Neural cell (in vitro differentiated cells): ENCODE results near the gene PPIB. TPM values are rescaled to one million over a fixed set of nuclear protein-coding genes. Genes with fewer than 3 reads are reported as not detected.

Experiments used
- H2AFZ ChIP-seq: fragments of 200-600, 300-800 bp; sonication (generic), shearing (Covaris generic); 2 replicates; pipeline ENCODE4 v1.6.0; 2014; ENCODE audit warnings: low read depth, mild to moderate bottlenecking, antibody characterized with exemption, low read length, moderate library complexity
- H3F3A ChIP-seq: fragments of 200-600 bp; shearing (Covaris generic); 2 replicates; pipeline ENCODE4 v1.6.1; 2016; ENCODE audit warnings: mild to moderate bottlenecking, moderate library complexity, mixed read lengths, antibody characterized with exemption, low read length; ENCODE audit not compliant: insufficient read depth, poor library complexity, severe bottlenecking
- H3K27ac ChIP-seq: fragments of 200-600, 300-800 bp; sonication (generic), shearing (Covaris generic); 2 replicates; pipeline ENCODE4 v1.5.1; 2014; ENCODE audit warnings: mild to moderate bottlenecking, low read length, moderate library complexity
- H3K27me3 ChIP-seq: fragments of 300-800, 200-600 bp; sonication (generic), shearing (Covaris generic); 2 replicates; pipeline ENCODE4 v1.6.0; 2014; ENCODE audit warnings: mild to moderate bottlenecking, low read depth, low read length, moderate library complexity; ENCODE audit not compliant: insufficient read depth
- H3K36me3 ChIP-seq: fragments of 300-800, 200-600 bp; sonication (generic), shearing (Covaris generic); 2 replicates; pipeline ENCODE4 v1.5.1; 2014; ENCODE audit warnings: mild to moderate bottlenecking, antibody characterized with exemption, low read length, moderate library complexity; ENCODE audit not compliant: insufficient read depth
- H3K4me2 ChIP-seq: fragments of 300-800, 200-600 bp; sonication (generic), shearing (Covaris generic); 2 replicates; pipeline ENCODE4 v1.6.0; 2014; ENCODE audit warnings: mild to moderate bottlenecking, low read length
- H3K4me3 ChIP-seq: fragments of 300-800, 200-600 bp; sonication (generic), shearing (Covaris generic); 2 replicates; pipeline ENCODE4 v1.5.1; 2014; ENCODE audit warnings: mild to moderate bottlenecking, low read length, moderate library complexity
- H3K79me2 ChIP-seq: fragments of 200-600 bp; shearing (Covaris generic); replicated peaks from 2 replicates; pipeline ENCODE4 v1.6.0; 2014; ENCODE audit warnings: mild to moderate bottlenecking, low read length, moderate library complexity; ENCODE audit not compliant: insufficient read depth
- H3K9ac ChIP-seq: fragments of 300-800, 200-600 bp; sonication (generic), shearing (Covaris generic); 2 replicates; pipeline ENCODE4 v1.6.1; 2016; ENCODE audit warnings: mild to moderate bottlenecking, low read length, mixed read lengths
- H3K9me2 ChIP-seq: fragments of 200-600 bp; shearing (Covaris generic); 2 replicates; pipeline ENCODE4 v1.6.1; 2016; ENCODE audit warnings: mild to moderate bottlenecking, low read length, mixed read lengths; ENCODE audit not compliant: insufficient read depth
- H3K9me3 ChIP-seq: fragments of 200-600, 300-800 bp; sonication (generic), shearing (Covaris generic); 2 replicates; pipeline ENCODE4 v1.6.1; 2016; ENCODE audit warnings: mild to moderate bottlenecking, mixed run types, low read length, moderate library complexity, mixed read lengths
- H4K20me1 ChIP-seq: fragments of 200-600 bp; shearing (Covaris generic); 2 replicates; pipeline ENCODE4 v1.6.1; 2016; ENCODE audit warnings: mild to moderate bottlenecking, mixed run types; ENCODE audit not compliant: insufficient read depth
- CTCF ChIP-seq: fragments of 450-650 bp; IDR thresholded peaks from 2 replicates; pipeline ENCODE4 v1.5.1; 2014; ENCODE audit warnings: antibody characterized with exemption, mild to moderate bottlenecking, moderate library complexity; ENCODE audit not compliant: poor library complexity, severe bottlenecking
- EZH2 ChIP-seq: fragments of 200-600, 300-800 bp; shearing (Covaris generic), sonication (generic); IDR thresholded peaks from 2 replicates; pipeline ENCODE4 v1.6.1; 2014; ENCODE audit warnings: antibody characterized with exemption, low read length, borderline replicate concordance, mild to moderate bottlenecking; ENCODE audit not compliant: insufficient read depth, poor library complexity, severe bottlenecking
- MXI1 ChIP-seq: fragments of 450-650 bp; conservative IDR thresholded peaks from 2 replicates; pipeline ENCODE4 v1.6.1; 2014; ENCODE audit warnings: antibody characterized with exemption, mild to moderate bottlenecking; ENCODE audit not compliant: poor library complexity, severe bottlenecking
- POLR2AphosphoS5 ChIP-seq: IDR thresholded peaks from 2 replicates; pipeline ENCODE4 v1.6.1; 2012
- RAD21 ChIP-seq: fragments of 450-650 bp; conservative IDR thresholded peaks from 2 replicates; pipeline ENCODE4 v1.6.1; 2014; ENCODE audit warnings: antibody characterized with exemption, mild to moderate bottlenecking, moderate library complexity
- REST ChIP-seq: IDR thresholded peaks from 2 replicates; pipeline ENCODE4 v1.6.1; 2012; ENCODE audit warnings: borderline replicate concordance
- SMC3 ChIP-seq: fragments of 450-650 bp; conservative IDR thresholded peaks from 2 replicates; pipeline ENCODE4 v1.6.1; 2014; ENCODE audit warnings: antibody characterized with exemption, mild to moderate bottlenecking, moderate library complexity; ENCODE audit not compliant: poor library complexity
- TAF1 ChIP-seq: IDR thresholded peaks from 2 replicates; pipeline ENCODE4 v1.6.1; 2012; ENCODE audit warnings: low read depth
- polyA plus RNA-seq: library from polyadenylated mRNA; depleted of rRNA; stranded (reverse); fragments of >200 nt; gene quantifications from 2 replicates; pipeline ENCODE4 v1.2.3, GENCODE V29; 2014

PPIB gene
- polyA plus RNA-seq, 1 donor from 2014 or later: 206 TPM

- no peaks in the 10 kb centered on the region for H3K27me3 ChIP-seq
- H2AFZ ChIP-seq: no peak overlapping the region
- H3K4me3 ChIP-seq: no peak overlapping the region
- H3K9ac ChIP-seq: no peak overlapping the region
- H3K27ac ChIP-seq: no peak overlapping the region
- no peaks in the 10 kb centered on the region for H3K9me2 ChIP-seq
- TF ChIP-seq EZH2: no peak
- no peak for TF ChIP-seq MXI1
- TF ChIP-seq CTCF: no peak
- H3F3A ChIP-seq: no peaks in the 10 kb centered on the region
- no peaks in the 10 kb centered on the region for H3K36me3 ChIP-seq
- H3K4me2 ChIP-seq: no peak overlapping the region
- no peaks in the 10 kb centered on the region for H3K9me3 ChIP-seq
- no peaks in the 10 kb centered on the region for H4K20me1 ChIP-seq
- H3K79me2 ChIP-seq: no peaks in the 10 kb centered on the region
Measured at GRCh38 chr15:64191971-64192830, 29.4 kb upstream of the PPIB start.

GRCh38 chr15:64187396-64188191, 24.8 kb upstream of the PPIB start:
- H3K27ac ChIP-seq: no peak overlapping the region
- H3K79me2 ChIP-seq: no peaks in the 10 kb centered on the region
- H3K9ac ChIP-seq: no peak overlapping the region
- H3K9me2 ChIP-seq: no peaks in the 10 kb centered on the region
- no peaks in the 10 kb centered on the region for H4K20me1 ChIP-seq
- no peaks in the 10 kb centered on the region for H3K27me3 ChIP-seq
- no peak overlapping the region for H2AFZ ChIP-seq
- no peak overlapping the region for H3K4me3 ChIP-seq
- H3K36me3 ChIP-seq: no peaks in the 10 kb centered on the region
- TF ChIP-seq RAD21 (no peak), MXI1 (no peak), TAF1 (no peak), REST (no peak), POLR2AphosphoS5 (no peak), SMC3 (no peak), EZH2 (no peak), CTCF (no peak)
- no peak overlapping the region for H3K4me2 ChIP-seq
- no peaks in the 10 kb centered on the region for H3K9me3 ChIP-seq
- no peaks in the 10 kb centered on the region for H3F3A ChIP-seq
